Activated gamma-delta T cell treated with Interleukin-2 at 50 U/mL for 16 hours (primary cell): Measurements from ENCODE around the gene TBX2.

Experiments
- DNase-seq: peaks from one replicate; pipeline ENCODE4 v3.0.0-alpha.2; 2020

The TBX2 gene

GRCh38 chr17:61369751-61370150, 29.9 kb upstream of the TBX2 start:
- no peak for DNase-seq

GRCh38 chr17:61371179-61371578, 28.5 kb upstream of the TBX2 start:
- no peak for DNase-seq

- DNase-seq, result no peak
These were observed 28.0 kb upstream of the TBX2 start for GRCh38 chr17:61371606-61372005.

GRCh38 chr17:61372436-61372835, 27.2 kb upstream of the TBX2 start:
- no peak for DNase-seq

- no peak for DNase-seq
These were observed 22.5 kb upstream of the TBX2 start for GRCh38 chr17:61376931-61377838.

- DNase-seq, result no peak
These were observed 20.8 kb upstream of the TBX2 start for GRCh38 chr17:61378658-61379456.

- DNase-seq, result no peak
These were observed 20.0 kb upstream of the TBX2 start for GRCh38 chr17:61379457-61380216.

GRCh38 chr17:61380217-61380835, 19.3 kb upstream of the TBX2 start:
- DNase-seq, result no peak

- no peak for DNase-seq
These were observed 18.7 kb upstream of the TBX2 start for GRCh38 chr17:61380836-61381525.

- no peak for DNase-seq
These were observed 18.1 kb upstream of the TBX2 start for GRCh38 chr17:61381537-61381936.

- no peak for DNase-seq
These were observed 16.6 kb upstream of the TBX2 start for GRCh38 chr17:61382796-61383688.

- no peak for DNase-seq
These were observed 15.9 kb upstream of the TBX2 start for GRCh38 chr17:61383689-61384201.

GRCh38 chr17:61384354-61384691, 15.3 kb upstream of the TBX2 start:
- no peak for DNase-seq

- DNase-seq, result no peak
These were observed 14.7 kb upstream of the TBX2 start for GRCh38 chr17:61384692-61385576.

- no peak for DNase-seq
These were observed 13.9 kb upstream of the TBX2 start for GRCh38 chr17:61385577-61386236.

- DNase-seq, result no peak
These were observed 13.4 kb upstream of the TBX2 start for GRCh38 chr17:61386251-61386650.

- DNase-seq, result no peak
These were observed 12.6 kb upstream of the TBX2 start for GRCh38 chr17:61387011-61387410.

GRCh38 chr17:61387511-61388305, 11.9 kb upstream of the TBX2 start:
- no peak for DNase-seq
